Panc1 (cell line): ENCODE data around the gene ABHD2.

Experiments used
- CTCF ChIP-seq: fragments of 450-650 bp; IDR thresholded peaks from 2 replicates; pipeline ENCODE4 v1.5.1; 2017; ENCODE audit warnings: mild to moderate bottlenecking
- TCF7L2 ChIP-seq: IDR thresholded peaks from 2 replicates; pipeline ENCODE4 v1.6.1; 2011; ENCODE audit warnings: mild to moderate bottlenecking, low read depth, low read length, inconsistent platforms

DNA sequence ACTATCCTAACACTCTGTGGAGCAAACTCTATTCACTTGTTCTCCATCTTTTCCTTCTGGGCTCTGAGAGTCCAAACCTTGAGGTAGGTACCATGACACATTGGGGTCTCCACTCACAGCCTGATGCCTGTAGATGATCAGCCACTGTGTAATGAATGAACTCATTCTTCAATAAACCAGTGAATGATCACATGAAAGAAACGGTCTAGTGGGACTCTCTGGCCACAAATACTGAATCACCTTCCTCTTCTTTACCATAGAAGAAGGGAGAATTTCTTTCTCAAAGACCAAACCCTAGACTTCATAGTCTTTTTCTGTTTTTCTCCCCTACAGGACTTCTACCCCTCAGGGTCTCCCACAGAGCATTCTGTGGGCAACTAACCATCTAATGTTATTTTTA, 20.5 kb upstream of the ABHD2 start:
- TF ChIP-seq CTCF = no peak
- TF ChIP-seq TCF7L2 = no peak
